IPS-18c (cell line): ENCODE results near the gene SLC19A2.
"Not testable (repeated sequence)": the region's sequence is repeated elsewhere in the genome, so short reads cannot be mapped to it uniquely, and the experiment has no call there.

Experiments used
- H3K4me3 ChIP-seq: 2 replicates; pipeline ENCODE4 v1.7.0; 2013; ENCODE audit warnings: low read depth, mild to moderate bottlenecking, low read length, moderate library complexity; ENCODE audit not compliant: insufficient read depth
- H3K9me3 ChIP-seq: one replicate; pipeline ENCODE4 v1.6.1; 2013; ENCODE audit warnings: mild to moderate bottlenecking, low read length, moderate library complexity; ENCODE audit not compliant: control insufficient read depth, insufficient read depth

The SLC19A2 gene, protein sequence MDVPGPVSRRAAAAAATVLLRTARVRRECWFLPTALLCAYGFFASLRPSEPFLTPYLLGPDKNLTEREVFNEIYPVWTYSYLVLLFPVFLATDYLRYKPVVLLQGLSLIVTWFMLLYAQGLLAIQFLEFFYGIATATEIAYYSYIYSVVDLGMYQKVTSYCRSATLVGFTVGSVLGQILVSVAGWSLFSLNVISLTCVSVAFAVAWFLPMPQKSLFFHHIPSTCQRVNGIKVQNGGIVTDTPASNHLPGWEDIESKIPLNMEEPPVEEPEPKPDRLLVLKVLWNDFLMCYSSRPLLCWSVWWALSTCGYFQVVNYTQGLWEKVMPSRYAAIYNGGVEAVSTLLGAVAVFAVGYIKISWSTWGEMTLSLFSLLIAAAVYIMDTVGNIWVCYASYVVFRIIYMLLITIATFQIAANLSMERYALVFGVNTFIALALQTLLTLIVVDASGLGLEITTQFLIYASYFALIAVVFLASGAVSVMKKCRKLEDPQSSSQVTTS

GRCh38 chr1:169485431-169486280 lies at the start of gene SLC19A2:
TSS of gene SLC19A2 (minus strand) at chr1:169485944. CDS start at chr1:169485766, 178 bp downstream.
- Histone ChIP-seq H3K9me3 (peaks cover 2% of the 10 kb centered on the region), H3K4me3 (peak within 1 kb of the TSS; percentile 83)

GRCh38 chr1:169534653-169535052 lies 48.9 kb upstream of the SLC19A2 start:
- Histone ChIP-seq H3K4me3 (no peak overlapping the region), H3K9me3 (no peaks in the 10 kb centered on the region)

DNA sequence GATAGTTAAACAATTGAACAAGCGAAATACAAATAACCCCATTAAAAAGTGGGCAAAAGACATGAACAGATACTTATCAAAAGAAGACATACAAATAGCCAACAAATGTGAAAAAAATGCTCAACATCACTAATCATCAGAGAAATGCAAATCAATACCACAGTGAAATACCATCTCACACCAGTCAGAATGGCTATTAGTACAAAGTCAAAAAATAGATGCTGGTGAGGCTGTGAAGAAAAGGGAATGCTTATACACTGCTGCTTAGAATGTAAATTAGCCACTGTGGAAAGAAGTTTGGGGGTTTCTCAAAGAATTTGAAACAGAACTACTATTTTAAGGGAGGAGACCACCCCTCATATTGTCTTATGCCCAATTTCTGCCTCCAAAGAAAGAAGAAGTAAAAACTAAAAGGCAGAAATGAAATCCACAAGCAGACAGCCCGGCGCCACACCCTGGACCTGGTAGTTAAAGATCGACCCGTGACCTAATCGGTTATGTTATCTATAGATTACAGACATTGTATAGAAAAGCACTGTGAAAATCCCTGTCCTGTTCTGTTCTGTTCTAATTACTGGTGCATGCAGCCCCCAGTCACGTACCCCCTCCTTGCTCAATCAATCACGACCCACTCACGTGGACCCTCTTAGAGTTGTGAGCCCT lies 47.9 kb upstream of the SLC19A2 start:
- not testable (repeated sequence) for H3K4me3 ChIP-seq, H3K9me3 ChIP-seq

- no peaks in the 10 kb centered on the region for H3K9me3 ChIP-seq
- no peak overlapping the region for H3K4me3 ChIP-seq
Measured at GRCh38 chr1:169530448-169530847, 44.7 kb upstream of the SLC19A2 start.

- Histone ChIP-seq H3K4me3 (no peak overlapping the region), H3K9me3 (no peaks in the 10 kb centered on the region)
Measured at GRCh38 chr1:169529068-169529642, 43.4 kb upstream of the SLC19A2 start.

DNA sequence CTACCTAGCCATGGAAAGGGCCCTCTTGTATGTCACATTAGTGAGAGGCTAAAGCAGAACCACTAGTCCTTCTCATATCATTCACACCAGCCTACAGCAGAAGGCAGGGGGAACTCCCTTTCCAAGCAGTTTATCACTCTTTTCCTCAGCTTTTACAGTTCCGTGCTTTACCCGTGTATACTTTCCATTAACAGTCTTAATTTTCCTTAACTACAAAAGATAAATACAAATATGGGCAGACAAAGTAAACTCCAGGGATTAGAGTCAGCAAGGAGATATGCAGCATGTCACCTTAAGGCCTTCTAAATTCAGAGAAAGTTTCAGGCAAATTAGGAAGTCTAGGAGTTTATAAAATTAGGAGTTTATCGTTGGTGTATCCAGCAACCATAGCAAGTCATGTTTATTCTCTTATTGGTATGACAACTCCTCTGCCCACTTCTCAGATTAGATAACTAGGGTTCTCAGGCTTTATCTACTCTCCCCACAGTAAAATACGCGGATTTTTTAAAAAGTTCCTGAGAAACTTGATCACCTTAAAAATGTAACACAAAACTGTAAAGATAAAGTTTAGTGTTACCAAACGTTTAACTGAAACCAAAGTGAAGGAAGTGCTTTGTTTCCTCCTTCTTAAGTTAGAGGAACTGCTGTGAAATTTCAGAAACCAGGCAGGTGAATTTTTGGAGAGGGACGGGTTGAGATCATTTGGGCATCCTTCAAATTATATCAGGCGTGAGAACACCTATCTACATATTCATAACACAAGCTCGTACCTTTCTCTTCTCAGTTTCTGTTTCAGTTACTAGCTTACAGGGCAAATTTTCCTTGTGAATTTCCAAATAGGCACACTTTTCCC lies 42.7 kb upstream of the SLC19A2 start:
- H3K4me3 ChIP-seq, result no peak overlapping the region
- no peaks in the 10 kb centered on the region for H3K9me3 ChIP-seq

GRCh38 chr1:169527451-169528214 lies 41.9 kb upstream of the SLC19A2 start:
- no peak overlapping the region for H3K4me3 ChIP-seq
- H3K9me3 ChIP-seq, result no peaks in the 10 kb centered on the region

DNA sequence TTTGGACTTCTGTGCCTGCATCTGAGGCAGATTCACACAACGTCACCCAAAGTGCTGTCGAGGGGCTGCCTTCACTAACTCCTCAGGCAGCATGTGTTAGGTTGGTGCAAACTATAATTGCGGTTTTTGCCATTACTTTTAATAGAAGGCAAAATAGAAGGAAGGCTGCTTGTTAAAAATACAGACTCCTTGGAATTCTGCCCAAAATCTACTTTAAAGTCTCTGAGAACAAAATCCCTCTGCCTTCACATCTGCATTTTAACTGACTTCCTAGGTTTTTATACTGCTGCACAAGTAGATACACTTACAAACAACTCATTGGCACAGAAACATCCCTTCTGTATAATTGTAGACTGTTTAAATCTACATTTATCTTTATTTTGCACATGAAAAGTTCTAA lies 41.3 kb upstream of the SLC19A2 start:
- Histone ChIP-seq H3K4me3 (no peak overlapping the region), H3K9me3 (no peaks in the 10 kb centered on the region)

GRCh38 chr1:169526120-169526832 lies 40.5 kb upstream of the SLC19A2 start:
- Histone ChIP-seq H3K9me3 (no peaks in the 10 kb centered on the region), H3K4me3 (no peak overlapping the region)

DNA sequence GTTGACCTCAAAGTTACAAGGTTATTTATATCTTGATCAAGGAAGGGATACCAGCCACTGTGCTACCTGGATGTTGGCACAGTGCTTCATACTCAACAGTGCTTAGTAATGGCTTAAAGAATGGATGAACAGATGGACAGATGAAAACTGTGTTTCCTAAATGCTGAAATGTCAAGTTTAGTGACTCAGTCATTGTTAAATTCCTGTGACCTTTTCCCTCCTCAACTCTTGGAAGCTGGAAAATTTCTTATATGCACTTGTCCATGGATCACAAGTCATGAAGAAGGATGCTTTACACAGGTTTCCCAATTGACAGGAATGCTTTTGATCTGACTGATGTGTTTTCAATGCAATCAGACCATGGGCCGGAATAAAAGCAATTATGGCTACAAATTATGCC lies 39.6 kb upstream of the SLC19A2 start:
- Histone ChIP-seq H3K9me3 (no peaks in the 10 kb centered on the region), H3K4me3 (no peak overlapping the region)

DNA sequence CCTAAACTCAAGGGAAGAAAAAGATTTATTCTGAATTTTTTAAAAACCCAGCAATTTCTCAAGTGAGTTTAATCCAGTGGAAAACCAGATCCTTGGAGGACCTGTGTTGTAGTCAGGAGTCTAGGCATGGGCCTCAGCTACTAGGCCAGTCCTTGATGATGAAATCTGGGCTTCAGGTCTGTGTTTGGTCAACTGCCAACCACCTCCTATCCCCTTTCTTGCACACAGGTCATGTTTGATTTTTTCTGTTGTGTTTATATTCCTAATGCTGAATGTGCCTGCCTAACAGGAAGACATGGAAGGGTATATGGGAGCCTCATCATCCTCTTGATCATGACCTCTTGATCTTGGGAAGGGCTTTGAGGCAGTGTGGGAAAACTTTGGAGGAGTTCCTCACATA lies 38.2 kb upstream of the SLC19A2 start:
- H3K9me3 ChIP-seq, result no peaks in the 10 kb centered on the region
- no peak overlapping the region for H3K4me3 ChIP-seq

DNA sequence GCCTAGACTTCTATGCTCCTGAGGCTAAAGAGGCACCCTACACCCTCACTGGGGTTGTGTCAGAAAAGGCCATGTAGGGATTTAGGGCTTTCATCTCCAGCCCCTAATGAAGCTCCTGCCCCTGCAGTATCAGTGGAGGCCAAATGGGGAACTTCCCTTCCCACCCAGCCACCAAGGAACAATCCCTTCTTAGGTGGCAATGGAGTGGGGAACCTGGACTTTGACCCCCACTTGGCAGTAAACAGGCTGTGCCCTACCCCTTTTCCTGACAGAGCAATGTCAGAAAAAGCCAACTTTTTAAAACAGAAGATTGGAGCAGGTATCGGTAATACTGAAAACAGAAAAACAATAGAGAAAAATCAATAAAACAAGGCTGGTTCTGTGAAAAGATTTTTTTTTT lies 35.5 kb upstream of the SLC19A2 start:
- Histone ChIP-seq H3K9me3 (no peaks in the 10 kb centered on the region), H3K4me3 (no peak overlapping the region)

DNA sequence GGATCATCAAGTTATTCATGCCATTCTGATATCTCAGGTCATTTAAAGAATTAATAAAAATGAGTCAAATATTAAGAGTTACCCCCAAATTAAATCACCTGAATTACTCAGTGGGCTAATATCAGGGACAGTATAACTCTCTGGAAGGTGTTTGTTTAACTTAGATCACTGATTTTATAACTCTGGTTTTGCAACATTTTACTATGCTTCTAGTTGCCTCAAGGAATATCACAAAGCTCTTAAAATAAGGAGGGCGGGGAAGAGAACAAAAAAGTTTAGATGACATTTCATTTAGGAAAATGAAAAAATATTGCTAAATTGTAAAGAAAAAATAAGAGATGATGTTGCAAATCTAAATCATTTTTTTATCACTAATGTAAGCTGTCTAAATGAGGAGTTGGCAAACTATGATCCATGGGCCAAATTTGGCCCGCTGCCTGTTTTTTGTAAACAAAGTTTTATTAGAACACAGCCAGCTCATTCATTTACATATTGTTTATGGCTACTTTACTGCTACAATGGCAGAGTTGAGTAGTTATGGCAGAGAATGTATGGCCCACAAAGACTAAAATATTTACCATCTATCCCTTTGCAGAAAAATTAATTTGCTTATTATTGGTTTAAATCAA lies 31.9 kb upstream of the SLC19A2 start:
- H3K4me3 ChIP-seq, result no peak overlapping the region
- H3K9me3 ChIP-seq, result no peaks in the 10 kb centered on the region

GRCh38 chr1:169515641-169516040 lies 29.9 kb upstream of the SLC19A2 start:
- Histone ChIP-seq H3K4me3 (no peak overlapping the region), H3K9me3 (no peaks in the 10 kb centered on the region)
